ENCODE data around the gene POLK. TPM values are rescaled to one million over a fixed set of nuclear protein-coding genes. Genes with fewer than 3 reads are reported as not detected.
"Not testable (repeated sequence)": the region's sequence is repeated elsewhere in the genome, so short reads cannot be mapped to it uniquely, and the experiment has no call there.

POLK gene
- total RNA-seq, 1 donor from 2014 or later = 20.6 TPM

GRCh38 chr5:75574791-75575190, 63.1 kb downstream of the POLK start:
- ATAC-seq (ENCODE audit: poor library complexity) (no peak), DNase-seq (no peak)
- intact Hi-C loops (cut with DNase I) = no loop called here

GRCh38 chr5:75578280-75578679, 66.6 kb downstream of the POLK start:
- intact Hi-C loops (cut with DNase I); DNase-seq; ATAC-seq (ENCODE audit: poor library complexity): not testable (repeated sequence)

GRCh38 chr5:75584641-75585040, 73.0 kb downstream of the POLK start:
- intact Hi-C loops (cut with DNase I) = no loop called here
- ATAC-seq (ENCODE audit: poor library complexity) (no peak), DNase-seq (no peak)

GRCh38 chr5:75588666-75589065, 77.0 kb downstream of the POLK start:
- ATAC-seq (ENCODE audit: poor library complexity) = no peak
- DNase-seq = no peak
- intact Hi-C loops (cut with DNase I) = no loop called here

GRCh38 chr5:75600535-75600934, 88.8 kb downstream of the POLK start:
- ATAC-seq (ENCODE audit: poor library complexity) = no peak
- intact Hi-C loops (cut with DNase I) = no loop called here
- DNase-seq = no peak

- intact Hi-C loops (cut with DNase I) = no loop called here
- no peak for DNase-seq
- no peak for ATAC-seq (ENCODE audit: poor library complexity)
Measured at GRCh38 chr5:75601567-75601966, 89.9 kb downstream of the POLK start.

- ATAC-seq (ENCODE audit: poor library complexity) (no peak), DNase-seq (no peak)
- intact Hi-C loops (cut with DNase I) = no loop called here
Measured at GRCh38 chr5:75601996-75602395, 90.3 kb downstream of the POLK start.

- DNase-seq (no peak), ATAC-seq (ENCODE audit: poor library complexity) (no peak)
- intact Hi-C loops (cut with DNase I) = no loop called here
Measured at GRCh38 chr5:75603371-75603770, 91.7 kb downstream of the POLK start.

GRCh38 chr5:75603821-75604220, 92.1 kb downstream of the POLK start:
- no peak for DNase-seq
- intact Hi-C loops (cut with DNase I) = no loop called here
- ATAC-seq (ENCODE audit: poor library complexity) = no peak

GRCh38 chr5:75607341-75607740, 95.7 kb downstream of the POLK start:
- DNase-seq; ATAC-seq (ENCODE audit: poor library complexity); intact Hi-C loops (cut with DNase I): not testable (repeated sequence)

- intact Hi-C loops (cut with DNase I) = no loop called here
- DNase-seq (no peak), ATAC-seq (ENCODE audit: poor library complexity) (no peak)
Measured at GRCh38 chr5:75608870-75609269, 97.2 kb downstream of the POLK start.

- DNase-seq = no peak
- no peak for ATAC-seq (ENCODE audit: poor library complexity)
- intact Hi-C loops (cut with DNase I) = no loop called here
Measured at GRCh38 chr5:75610201-75610600, 98.5 kb downstream of the POLK start.

- intact Hi-C loops (cut with DNase I); DNase-seq: not testable (repeated sequence)
- peak; percentile 13 for ATAC-seq (ENCODE audit: poor library complexity)
Measured at GRCh38 chr5:75610859-75611310, 99.2 kb downstream of the POLK start.

GRCh38 chr5:75611311-75612225, 99.9 kb downstream of the POLK start, which contains the start of gene ANKDD1B:
TSS of gene ANKDD1B (plus strand) at chr5:75611453. CDS start at chr5:75611635, 182 bp downstream.
- ATAC-seq (ENCODE audit: poor library complexity) (peak; percentile 59), DNase-seq (peak; percentile 46)
- intact Hi-C loops (cut with DNase I) = no loop called here

GRCh38 chr5:75612226-75612569, 100.5 kb downstream of the POLK start:
- no peak for DNase-seq
- ATAC-seq (ENCODE audit: poor library complexity) = no peak
- intact Hi-C loops (cut with DNase I) = no loop called here

- DNase-seq (no peak), ATAC-seq (ENCODE audit: poor library complexity) (no peak)
- intact Hi-C loops (cut with DNase I) = no loop called here
Measured at GRCh38 chr5:75612901-75613300, 101.2 kb downstream of the POLK start.

- DNase-seq (no peak), ATAC-seq (ENCODE audit: poor library complexity) (no peak)
- intact Hi-C loops (cut with DNase I) = no loop called here
Measured at GRCh38 chr5:75614176-75614575, 102.5 kb downstream of the POLK start.

- intact Hi-C loops (cut with DNase I) = no loop called here
- ATAC-seq (ENCODE audit: poor library complexity) = no peak
Measured at GRCh38 chr5:75616371-75616881, 104.7 kb downstream of the POLK start.

GRCh38 chr5:75616971-75617621, 105.4 kb downstream of the POLK start:
- DNase-seq (no peak), ATAC-seq (ENCODE audit: poor library complexity) (no peak)

More at GRCh38 chr5:75616371-75616881, 104.7 kb downstream of the POLK start:
- DNase-seq = no peak

More at GRCh38 chr5:75616971-75617621, 105.4 kb downstream of the POLK start:
- intact Hi-C loops (cut with DNase I) = no loop called here
